Hepatocyte (in vitro differentiated cells): ENCODE measurements around the gene TXNDC16. TPM values are rescaled to one million over a fixed set of nuclear protein-coding genes. Genes with fewer than 3 reads are reported as not detected.

ENCODE experiments used
- DNase-seq: peaks from one replicate; pipeline ENCODE4 v3.0.0-alpha.2; 2016; ENCODE audit warnings: low spot score
- H2AFZ ChIP-seq: fragments of 200-600 bp; sonication (generic); 2 replicates; pipeline ENCODE4 v1.6.0; 2016; ENCODE audit warnings: antibody characterized with exemption, mild to moderate bottlenecking
- H3K27ac ChIP-seq: fragments of 200-600 bp; sonication (generic); 2 replicates; pipeline ENCODE4 v1.5.1; 2016; ENCODE audit warnings: mild to moderate bottlenecking
- H3K27me3 ChIP-seq: fragments of 200-600 bp; sonication (generic); 2 replicates; pipeline ENCODE4 v1.6.1; 2016
- H3K36me3 ChIP-seq: fragments of 200-600 bp; sonication (generic); replicated peaks from 2 replicates; pipeline ENCODE4 v1.5.1; 2016; ENCODE audit warnings: low read depth; ENCODE audit not compliant: insufficient read depth
- H3K4me1 ChIP-seq: fragments of 200-600 bp; sonication (generic); 2 replicates; pipeline ENCODE4 v1.5.1; 2016; ENCODE audit warnings: mild to moderate bottlenecking, moderate library complexity; ENCODE audit not compliant: insufficient read depth
- H3K4me2 ChIP-seq: fragments of 200-600 bp; sonication (generic); 2 replicates; pipeline ENCODE4 v1.6.0; 2016
- H3K4me3 ChIP-seq: fragments of 200-600 bp; sonication (generic); 2 replicates; pipeline ENCODE4 v1.5.1; 2016; ENCODE audit warnings: mild to moderate bottlenecking
- H3K79me2 ChIP-seq: fragments of 200-600 bp; sonication (generic); 2 replicates; pipeline ENCODE4 v1.6.0; 2017; ENCODE audit warnings: mild to moderate bottlenecking
- H3K9me2 ChIP-seq: fragments of 200-600 bp; sonication (generic); replicated peaks from 2 replicates; pipeline ENCODE4 v1.6.0; 2017; ENCODE audit warnings: mild to moderate bottlenecking; ENCODE audit not compliant: insufficient read depth
- H3K9me3 ChIP-seq: fragments of 200-600 bp; sonication (generic); 2 replicates; pipeline ENCODE4 v1.5.1; 2016; ENCODE audit warnings: low read depth, mild to moderate bottlenecking
- H4K20me1 ChIP-seq: fragments of 200-600 bp; sonication (generic); 2 replicates; pipeline ENCODE4 v1.6.0; 2016; ENCODE audit warnings: mild to moderate bottlenecking; ENCODE audit not compliant: insufficient read depth, poor library complexity, severe bottlenecking
- CTCF ChIP-seq: fragments of 200-600 bp; sonication (generic); IDR thresholded peaks from 2 replicates; pipeline ENCODE4 v1.5.1; 2016; ENCODE audit warnings: antibody characterized with exemption, mild to moderate bottlenecking; ENCODE audit not compliant: poor library complexity
- EZH2 ChIP-seq: fragments of 200-600 bp; sonication (generic); IDR thresholded peaks from 2 replicates; pipeline ENCODE4 v1.6.1; 2016; ENCODE audit warnings: antibody characterized with exemption, mild to moderate bottlenecking, borderline replicate concordance
- EZH2phosphoT487 ChIP-seq: fragments of 200-600 bp; sonication (generic); IDR thresholded peaks from one replicate; pipeline ENCODE4 v1.6.1; 2018; ENCODE audit warnings: antibody characterized with exemption, mild to moderate bottlenecking, low read depth, moderate library complexity; ENCODE audit not compliant: unreplicated experiment, severe bottlenecking
- WGBS: methylation state at CpG from one replicate; pipeline ENCODE4 v1.1.6; 2016; ENCODE audit warnings: low lambda C conversion rate; ENCODE audit errors: missing lambda C conversion rate; 5-methylcytosine and 5-hydroxymethylcytosine counted together
- polyA plus RNA-seq: library from polyadenylated mRNA; unstranded; fragments of >200 nt; fragmentation: Nextera tagmentation; extraction: Ambion mirVana; gene quantifications from 2 replicates; pipeline ENCODE4 v1.2.1, GENCODE V29; 2016
- total RNA-seq: library from RNA; depleted of rRNA; stranded (reverse); fragments of >200 nt; gene quantifications from 2 replicates; pipeline ENCODE4 v1.2.3, GENCODE V29; 2014

The TXNDC16 gene
- total and polyA plus RNA-seq, 2 experiments from 2014 or later, result 5.0 to 14.2 TPM

GRCh38 chr14:52413729-52414408 is 138.4 kb downstream of the TXNDC16 start:
- Histone ChIP-seq H3K79me2 (no peaks in the 10 kb centered on the region), H3K4me3 (no peak overlapping the region), H3K36me3 (no peaks in the 10 kb centered on the region), H2AFZ (no peak overlapping the region), H3K27me3 (no peaks in the 10 kb centered on the region), H4K20me1 (no peaks in the 10 kb centered on the region), H3K9me2 (no peaks in the 10 kb centered on the region), H3K27ac (no peak overlapping the region), H3K9me3 (no peaks in the 10 kb centered on the region), H3K4me2 (no peak overlapping the region), H3K4me1 (no peaks in the 10 kb centered on the region)
- 79% methylated on average over 7 of the region's 7 CpGs for WGBS
- TF ChIP-seq EZH2phosphoT487 (no peak), CTCF (no peak), EZH2 (no peak)
- no peak for DNase-seq

DNA sequence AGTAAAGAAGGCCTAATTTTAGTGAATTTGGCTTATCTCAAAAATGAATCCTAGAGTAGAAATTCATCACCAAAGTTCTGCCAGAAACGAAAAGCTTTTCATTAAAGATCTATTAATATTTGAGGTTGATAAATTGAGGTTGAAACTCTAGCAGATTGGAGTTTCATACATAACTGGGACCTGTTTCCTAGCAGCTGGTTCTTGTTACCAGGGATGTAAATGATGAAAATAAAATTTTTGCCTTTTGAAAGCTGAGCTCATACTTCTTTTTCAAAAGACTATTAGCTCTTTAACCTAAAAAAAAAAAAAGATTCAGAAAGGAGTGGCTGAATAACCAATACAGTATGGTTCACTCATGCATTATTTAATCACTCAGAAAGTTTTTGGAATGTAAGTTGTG is 139.9 kb downstream of the TXNDC16 start:
- WGBS, result 45% methylated on average over 1 of the region's 1 CpG
- Histone ChIP-seq H3K4me1 (no peaks in the 10 kb centered on the region), H3K27ac (no peak overlapping the region), H3K4me3 (no peak overlapping the region), H3K9me2 (no peaks in the 10 kb centered on the region), H4K20me1 (no peaks in the 10 kb centered on the region), H3K27me3 (no peaks in the 10 kb centered on the region), H3K9me3 (no peaks in the 10 kb centered on the region), H2AFZ (no peak overlapping the region), H3K36me3 (no peaks in the 10 kb centered on the region), H3K4me2 (no peak overlapping the region), H3K79me2 (no peaks in the 10 kb centered on the region)
- no peak for DNase-seq
- no peak for TF ChIP-seq CTCF

DNA sequence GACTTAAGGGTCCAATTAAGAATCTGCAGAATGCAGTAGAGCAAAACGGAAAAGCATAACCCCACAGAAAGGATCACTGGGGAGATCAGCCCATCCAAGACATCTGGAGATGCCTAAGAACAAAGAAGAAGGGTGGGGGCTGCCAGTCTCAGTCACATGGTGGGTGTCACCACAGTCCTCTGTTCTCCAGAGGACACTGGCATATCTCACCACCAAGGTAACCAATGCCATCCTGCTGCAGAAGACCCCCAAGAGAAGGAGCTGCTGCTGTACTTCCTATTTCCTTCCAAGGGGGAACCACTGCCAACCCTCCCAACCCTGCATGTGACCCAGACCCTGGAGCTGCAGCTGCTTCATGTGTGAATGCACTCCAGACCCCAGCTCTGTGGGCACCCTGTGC is 147.0 kb downstream of the TXNDC16 start:
- WGBS, result 100% methylated on average over 1 of the region's 1 CpG
- no peak overlapping the region for H3K27ac ChIP-seq
- H3K27me3 ChIP-seq, result no peaks in the 10 kb centered on the region
- TF ChIP-seq EZH2 (no peak), CTCF (no peak), EZH2phosphoT487 (no peak)
- H3K4me2 ChIP-seq, result no peak overlapping the region
- no peaks in the 10 kb centered on the region for H3K9me3 ChIP-seq
- no peak for DNase-seq
- H4K20me1 ChIP-seq, result no peaks in the 10 kb centered on the region
- H3K36me3 ChIP-seq, result no peaks in the 10 kb centered on the region
- H3K4me3 ChIP-seq, result no peak overlapping the region
- H3K4me1 ChIP-seq, result peaks cover 5% of the 10 kb centered on the region
- H3K9me2 ChIP-seq, result no peaks in the 10 kb centered on the region
- no peak overlapping the region for H2AFZ ChIP-seq
- H3K79me2 ChIP-seq, result no peaks in the 10 kb centered on the region
